Stimulated activated naive CD8-positive, alpha-beta T cell treated with anti-CD3 and anti-CD28 coated beads, Interleukin-15, Interleukin-2, amounts not matched to agents 100 U/mL and 50 U/mL, for 24 hours (primary cell): ENCODE data around the gene GGA1.
"Not testable (repeated sequence)": the region's sequence is repeated elsewhere in the genome, so short reads cannot be mapped to it uniquely, and the experiment has no call there.

Experiments
- ATAC-seq: fragments of 150-1000 bp; cut with Tn5 transposase; one replicate; pipeline ENCODE4 v1.10.0; 2021
- DNase-seq: peaks from one replicate; pipeline ENCODE4 v3.0.0; 2021

Gene GGA1

DNA sequence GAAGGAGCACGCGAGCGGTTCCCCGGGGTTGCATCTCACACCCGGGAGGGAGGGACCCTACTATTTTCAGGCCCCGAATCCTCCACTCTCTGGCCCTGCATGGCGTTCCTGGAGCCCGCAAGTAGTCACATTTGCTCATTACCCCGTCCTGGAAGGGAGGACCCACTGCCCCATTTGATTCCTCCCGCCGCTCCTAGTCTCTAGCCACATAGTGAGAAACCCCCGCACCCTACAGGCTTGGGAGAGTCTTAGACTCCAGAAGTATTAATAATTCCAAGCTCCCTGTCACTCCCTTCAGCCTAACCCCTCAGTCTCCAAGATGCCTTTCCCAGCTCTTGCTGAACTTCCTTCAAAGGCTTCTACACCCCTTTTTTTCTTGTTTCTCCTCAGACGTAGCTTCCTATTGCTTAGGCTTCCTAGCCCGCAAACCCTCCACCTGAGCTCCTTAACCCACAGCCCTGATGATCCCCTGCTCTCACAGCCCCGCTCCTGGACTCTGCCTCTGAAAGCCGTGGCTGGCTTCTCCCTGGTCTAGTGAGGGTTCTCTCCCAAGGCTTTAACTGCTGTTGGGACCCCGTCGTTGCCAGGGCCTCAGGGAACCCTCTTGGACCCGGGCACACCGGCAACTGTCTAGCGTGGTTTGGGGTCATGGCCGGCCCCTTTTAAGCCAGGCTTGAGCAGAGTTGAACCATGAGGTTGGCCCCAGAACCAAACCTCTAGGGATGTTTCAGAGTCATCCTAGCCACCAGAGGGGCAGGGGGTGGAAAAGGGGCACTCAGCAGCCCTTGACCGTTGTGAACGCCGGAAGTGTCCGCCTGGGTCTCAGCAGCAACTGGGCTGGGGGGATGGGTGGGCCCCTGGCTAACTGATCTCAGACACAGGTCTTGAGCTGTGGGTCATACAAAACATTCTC lies 862 bp downstream of the GGA1 start:
- DNase-seq (peak; percentile 30), ATAC-seq (no peak)

DNA sequence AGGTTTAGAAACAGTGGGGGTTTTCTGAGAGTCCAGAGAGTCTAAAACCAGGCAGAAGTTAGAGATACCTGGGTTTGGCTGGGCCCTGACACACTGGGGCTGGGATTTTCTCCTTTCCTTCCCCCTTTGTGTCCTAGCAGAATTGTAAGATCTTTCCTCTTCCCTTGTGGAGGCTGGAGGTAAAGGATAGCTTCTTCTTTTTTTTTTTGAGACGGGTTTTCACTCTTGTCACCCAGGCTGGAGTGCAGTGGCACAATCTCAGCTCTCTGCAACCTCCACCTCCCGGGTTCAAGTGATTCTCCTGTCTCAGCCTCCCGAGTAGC lies 1.5 kb downstream of the GGA1 start:
- not testable (repeated sequence) for ATAC-seq, DNase-seq

DNA sequence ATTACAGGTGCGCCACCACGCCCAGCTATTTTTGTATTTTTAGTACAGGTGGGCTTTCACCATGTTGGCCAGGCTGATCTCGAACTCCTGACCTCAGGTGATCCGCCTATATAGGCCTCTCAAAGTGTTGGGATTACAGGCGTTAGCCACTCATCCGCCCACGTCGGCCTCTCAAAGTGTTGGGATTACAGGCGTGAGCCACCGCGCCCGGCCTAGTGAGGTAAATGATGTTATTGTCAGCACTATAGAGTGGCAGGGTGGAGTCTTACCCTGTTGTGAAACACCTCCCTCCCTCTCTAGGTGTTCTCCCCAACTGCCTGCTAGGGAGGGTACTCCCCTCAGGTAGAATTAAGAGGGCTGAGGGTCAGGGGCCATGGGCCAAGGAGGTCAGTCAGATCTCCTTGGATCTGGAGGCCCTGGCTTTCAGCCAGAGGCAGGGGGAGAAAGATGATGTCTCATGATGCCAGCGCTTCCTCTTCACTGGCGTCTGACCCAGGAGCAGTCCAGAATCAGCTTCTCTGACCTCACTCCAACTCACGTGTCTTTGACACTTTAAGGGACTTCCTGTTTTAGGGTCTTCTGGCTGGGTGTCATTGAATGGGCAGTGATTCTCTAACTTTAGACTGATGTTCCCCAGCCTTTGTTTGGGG lies 2.0 kb downstream of the GGA1 start:
- ATAC-seq (no peak), DNase-seq (no peak)

DNA sequence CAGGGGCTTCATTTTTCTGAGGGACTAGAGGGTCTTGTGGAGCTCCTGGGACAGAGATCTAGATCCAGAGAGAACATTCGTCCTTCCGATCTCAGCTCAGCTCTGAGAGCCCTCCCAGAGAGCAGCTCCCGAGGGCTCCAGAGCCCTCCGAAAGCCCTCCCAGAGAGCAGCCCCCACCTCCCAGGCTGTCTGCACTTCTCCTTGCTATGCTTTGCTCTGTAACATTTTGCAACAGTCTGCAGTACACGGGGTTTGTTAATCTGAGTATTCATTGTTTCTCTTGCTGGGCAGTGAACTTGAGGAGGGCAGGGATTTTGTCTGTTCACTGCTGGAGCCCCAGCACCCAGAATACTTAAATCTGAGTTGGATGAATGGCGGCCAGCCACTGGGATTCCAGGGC lies 2.6 kb downstream of the GGA1 start:
- no peak for ATAC-seq
- DNase-seq: no peak

DNA sequence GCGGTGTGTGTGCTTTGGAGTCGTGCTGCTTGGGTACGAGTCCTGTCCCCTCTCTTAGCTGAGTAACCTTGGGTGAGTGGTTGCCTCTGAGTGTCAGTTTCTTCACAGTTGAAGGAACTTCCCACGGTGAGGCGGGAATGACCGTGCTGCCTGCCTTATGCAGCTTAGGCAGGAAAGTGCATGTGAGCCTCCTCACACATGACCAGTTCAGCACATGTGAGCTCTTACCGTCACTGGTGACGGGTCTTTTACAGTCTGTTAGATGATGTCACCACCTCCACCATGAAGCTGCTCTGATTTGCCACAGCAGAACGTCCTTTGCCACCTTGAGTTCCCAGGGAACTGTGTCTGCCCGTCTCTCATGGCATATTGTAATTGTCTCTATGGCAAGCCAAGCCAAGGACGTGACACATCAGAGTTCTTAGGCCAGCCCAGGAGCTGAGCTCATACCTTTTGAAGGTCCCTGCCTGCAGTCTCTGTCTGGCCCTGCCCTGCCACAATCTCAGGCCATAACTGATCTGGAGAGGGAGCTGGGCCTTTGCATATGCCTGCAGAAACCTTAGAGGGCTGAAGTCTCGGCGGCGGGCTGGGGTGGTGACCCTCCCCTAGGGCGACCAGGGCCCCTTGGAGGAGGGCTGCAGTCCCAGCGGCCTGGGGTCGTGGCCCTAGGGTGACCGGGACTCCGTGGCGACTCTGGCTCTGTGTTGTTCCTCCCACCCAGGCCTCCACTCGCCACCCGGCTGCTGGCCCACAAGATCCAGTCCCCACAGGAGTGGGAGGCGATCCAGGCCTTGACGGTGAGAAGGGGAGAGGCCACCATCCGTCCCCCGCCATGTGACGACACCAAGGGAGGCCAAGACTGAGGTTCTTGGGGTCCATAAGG lies 7.8 kb downstream of the GGA1 start:
- ATAC-seq: no peak

DNA sequence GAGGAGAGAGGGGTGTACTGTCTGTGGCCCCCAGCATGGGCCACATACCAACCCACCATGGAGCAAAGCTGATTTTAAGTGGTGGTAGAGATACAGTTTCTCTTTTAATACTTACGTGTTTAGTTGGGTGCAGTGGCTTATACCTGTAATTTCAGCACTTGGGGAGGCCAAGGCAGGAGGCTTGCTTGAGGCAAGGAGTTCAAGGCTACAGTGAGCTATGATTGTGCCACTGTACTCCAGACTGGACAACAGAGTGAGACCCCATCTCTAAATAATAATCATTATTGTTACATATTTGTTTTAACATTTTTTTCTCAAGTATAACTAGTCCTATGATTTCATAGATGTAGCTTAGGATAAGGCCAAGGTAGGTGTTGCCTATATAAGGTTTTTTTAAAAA lies 8.8 kb downstream of the GGA1 start:
- DNase-seq (no peak), ATAC-seq (no peak)

More for the DNA sequence above, 7.8 kb downstream of the GGA1 start:
- DNase-seq: no peak

DNA sequence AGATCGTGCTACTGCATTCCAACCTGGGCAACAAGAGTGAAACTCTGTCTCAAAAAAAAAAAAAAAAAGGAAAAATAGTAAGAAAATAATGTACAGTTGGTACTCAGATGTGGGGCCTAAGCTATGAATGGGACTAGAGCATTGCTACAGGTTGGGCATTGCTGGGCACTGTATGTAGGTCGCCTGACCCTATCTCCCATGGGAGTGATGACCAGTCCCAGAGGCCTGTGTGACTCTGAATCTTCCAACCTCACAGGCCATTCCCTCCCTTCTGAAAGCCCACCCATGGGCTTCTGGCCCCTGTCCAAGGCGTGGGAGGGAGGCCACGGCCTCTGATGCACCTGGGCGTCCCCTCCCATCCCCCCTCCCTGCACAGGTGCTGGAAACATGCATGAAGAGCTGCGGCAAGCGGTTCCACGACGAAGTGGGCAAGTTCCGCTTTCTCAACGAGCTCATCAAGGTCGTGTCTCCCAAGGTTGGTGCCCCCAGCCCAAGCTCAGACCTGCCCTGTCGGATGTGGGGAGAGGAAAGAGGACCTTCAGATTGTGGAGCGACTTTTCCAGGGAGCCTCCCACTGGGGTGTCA lies 9.5 kb downstream of the GGA1 start:
- no peak for DNase-seq
- ATAC-seq: no peak

DNA sequence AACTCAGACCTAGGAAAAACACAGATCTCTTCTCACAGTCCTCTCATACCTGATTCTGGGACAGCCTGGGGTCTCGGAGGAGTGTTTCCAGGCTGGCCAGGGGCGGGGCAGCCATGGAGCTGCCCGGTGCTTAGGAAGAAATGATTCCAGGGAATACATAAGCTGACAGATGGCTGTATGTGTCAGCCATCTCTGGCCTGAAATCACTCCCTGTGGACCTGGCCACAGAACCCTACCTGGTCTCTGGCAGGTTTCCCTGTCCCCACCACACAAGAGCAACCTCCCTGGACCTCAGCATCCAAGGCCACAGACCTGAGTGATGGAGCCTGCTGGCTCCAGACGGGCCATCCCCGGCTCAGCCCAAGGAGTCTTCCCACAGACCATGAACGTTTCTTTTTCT lies 10.0 kb downstream of the GGA1 start:
- ATAC-seq (no peak), DNase-seq (no peak)

DNA sequence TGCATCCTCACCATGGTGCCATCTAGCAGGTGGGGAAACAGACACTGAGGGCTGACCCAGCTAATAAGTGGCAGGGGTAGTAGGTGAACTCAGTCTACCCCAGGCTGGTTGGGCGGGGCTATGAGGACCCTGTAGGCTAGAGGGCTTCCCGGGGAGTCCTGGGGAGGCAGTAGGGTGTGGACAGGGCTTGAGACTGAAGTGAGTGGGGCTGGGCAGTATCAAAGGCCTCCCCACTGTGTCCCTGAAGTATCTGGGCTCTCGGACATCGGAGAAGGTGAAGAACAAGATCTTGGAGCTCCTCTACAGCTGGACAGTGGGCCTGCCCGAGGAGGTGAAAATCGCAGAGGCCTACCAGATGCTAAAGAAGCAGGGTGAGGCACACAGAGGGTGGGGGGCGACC lies 11.4 kb downstream of the GGA1 start:
- DNase-seq (no peak), ATAC-seq (no peak)

DNA sequence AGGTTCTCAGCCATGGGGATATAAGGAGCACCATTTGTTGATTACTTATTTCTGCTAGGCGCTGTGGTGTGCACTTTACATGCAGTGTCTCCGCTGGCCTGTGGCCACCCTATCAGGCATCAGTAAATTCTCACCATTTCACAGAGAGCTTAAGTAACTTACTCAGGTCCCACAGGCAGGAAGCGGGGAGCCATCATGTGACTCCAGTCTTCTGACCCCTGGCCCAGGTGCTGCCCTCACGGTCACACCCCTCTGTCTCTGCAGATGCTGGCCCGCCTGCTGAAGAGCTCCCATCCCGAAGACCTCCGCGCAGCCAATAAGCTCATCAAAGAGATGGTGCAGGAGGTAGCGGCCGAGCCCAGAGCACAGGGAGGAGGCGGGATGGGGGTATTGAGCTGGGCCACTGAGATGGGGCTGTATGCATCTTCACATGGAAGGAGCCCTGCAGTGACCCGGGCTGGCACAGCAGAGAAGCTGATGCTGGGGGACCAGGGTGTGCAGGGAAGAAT lies 12.8 kb downstream of the GGA1 start:
- ATAC-seq: no peak
- no peak for DNase-seq

DNA sequence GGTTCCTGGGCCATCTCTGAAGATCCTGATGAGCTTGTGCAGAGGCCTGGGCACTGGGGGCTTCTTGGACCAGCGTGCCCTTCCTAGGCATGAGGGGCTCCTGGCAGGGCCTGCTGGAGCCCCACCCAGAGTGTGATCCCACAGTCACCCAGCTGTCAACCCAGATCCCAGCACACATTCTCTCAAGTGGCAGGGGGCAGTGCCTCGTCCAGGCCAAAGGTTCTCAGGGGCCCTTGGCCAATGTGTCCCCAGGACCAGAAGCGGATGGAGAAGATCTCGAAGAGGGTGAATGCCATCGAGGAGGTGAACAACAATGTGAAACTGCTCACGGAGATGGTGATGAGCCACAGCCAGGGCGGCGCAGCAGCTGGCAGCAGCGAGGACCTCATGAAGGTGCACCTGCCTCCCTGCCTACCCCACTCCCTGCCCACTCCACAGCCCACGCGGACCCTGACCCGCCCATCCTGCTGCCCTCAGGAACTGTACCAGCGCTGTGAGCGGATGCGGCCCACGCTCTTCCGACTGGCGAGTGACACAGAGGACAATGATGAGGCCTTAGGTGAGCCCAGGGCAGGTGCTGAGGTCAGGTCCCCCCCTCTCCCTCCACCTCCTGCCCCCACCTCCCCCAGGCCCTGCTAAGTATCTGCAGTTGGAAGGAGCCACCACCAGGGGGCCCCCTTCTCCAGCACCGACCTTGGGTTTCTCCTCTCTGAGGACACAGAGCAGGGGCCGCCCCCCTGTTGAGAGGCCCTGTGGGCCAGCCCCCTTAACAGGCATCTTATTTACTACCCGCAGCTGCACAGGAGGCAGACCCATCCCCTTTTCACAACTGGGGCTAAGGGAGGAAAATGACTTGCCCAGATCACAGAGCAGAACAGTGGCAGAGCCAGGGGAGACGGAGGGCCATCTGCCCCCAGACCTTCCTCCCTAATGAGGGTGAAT lies 14.7 kb downstream of the GGA1 start:
- ATAC-seq: peak; percentile 72
- DNase-seq: peak; percentile 84

DNA sequence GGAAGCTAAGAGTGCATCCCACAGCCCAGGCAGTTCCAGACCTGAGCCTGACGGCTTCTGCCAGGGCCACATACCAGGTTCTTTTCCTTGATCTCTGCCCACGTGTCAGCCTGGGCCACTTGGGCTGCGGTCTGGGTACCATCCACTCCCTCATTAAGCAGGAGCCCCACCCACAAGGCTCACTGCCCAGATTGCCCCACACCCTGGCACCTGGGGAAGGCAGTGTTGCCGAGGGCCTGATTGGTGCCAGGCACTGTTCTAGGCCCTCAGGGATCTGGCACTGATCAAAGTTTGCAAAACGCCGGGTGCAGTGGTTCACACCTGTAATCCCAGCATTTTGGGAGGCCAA lies 15.4 kb downstream of the GGA1 start:
- ATAC-seq (no peak), DNase-seq (no peak)

DNA sequence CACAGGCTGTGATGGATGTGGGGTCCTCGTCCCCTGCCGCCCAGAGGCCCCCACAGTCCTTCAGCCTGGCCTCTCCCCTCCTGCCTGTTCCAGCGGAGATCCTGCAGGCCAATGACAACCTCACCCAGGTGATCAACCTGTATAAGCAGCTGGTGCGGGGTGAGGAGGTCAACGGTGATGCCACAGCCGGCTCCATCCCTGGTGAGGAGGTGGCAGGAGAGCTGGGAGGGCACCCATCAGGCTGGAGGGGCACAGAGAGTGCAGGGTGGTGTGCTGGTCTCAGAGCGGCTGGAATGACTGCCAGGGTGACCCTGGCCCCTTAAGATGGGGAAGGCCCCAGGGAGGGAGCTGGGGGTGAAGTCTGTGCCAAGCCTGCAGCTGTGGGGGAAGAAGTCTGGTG lies 16.2 kb downstream of the GGA1 start:
- ATAC-seq: no peak
- no peak for DNase-seq

DNA sequence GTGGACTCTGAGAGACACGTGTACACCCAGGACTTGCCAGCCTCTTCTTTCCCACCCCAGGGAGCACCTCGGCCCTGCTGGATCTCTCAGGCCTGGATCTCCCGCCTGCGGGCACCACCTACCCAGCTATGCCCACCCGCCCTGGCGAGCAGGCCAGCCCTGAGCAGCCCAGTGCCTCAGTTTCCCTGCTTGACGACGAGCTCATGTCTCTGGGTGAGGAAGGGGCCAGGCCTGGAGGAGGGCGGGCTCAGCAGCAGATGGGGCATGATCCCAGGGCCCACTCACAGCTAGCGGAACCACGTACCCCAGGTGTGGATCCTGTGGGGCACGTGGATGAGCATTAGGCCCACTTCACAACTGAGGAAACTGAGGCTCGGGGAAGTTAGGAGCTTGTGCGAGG lies 17.1 kb downstream of the GGA1 start:
- ATAC-seq: no peak

DNA sequence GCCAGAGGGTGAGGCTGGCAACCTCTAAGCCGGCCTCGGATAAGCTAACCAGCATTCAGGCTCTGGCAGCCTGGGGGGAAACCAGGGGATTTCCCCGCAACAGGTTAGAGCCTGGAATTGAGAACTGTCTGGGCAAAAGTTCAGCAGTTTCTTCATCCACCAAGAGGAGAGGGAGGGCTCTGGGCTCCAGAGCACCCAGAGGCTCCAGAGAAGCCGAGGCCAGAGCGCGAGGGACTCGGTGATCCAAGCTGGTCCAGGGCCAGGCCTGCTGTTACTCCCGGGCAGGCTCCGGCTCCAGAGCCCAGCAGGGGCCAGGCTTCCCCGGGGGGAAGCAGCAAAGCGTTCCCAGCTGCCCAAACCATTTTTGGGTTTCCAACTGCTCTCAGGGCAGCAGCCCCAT lies 17.5 kb downstream of the GGA1 start:
- DNase-seq: no peak
- no peak for ATAC-seq

More for the DNA sequence above, 17.1 kb downstream of the GGA1 start:
- DNase-seq: no peak

DNA sequence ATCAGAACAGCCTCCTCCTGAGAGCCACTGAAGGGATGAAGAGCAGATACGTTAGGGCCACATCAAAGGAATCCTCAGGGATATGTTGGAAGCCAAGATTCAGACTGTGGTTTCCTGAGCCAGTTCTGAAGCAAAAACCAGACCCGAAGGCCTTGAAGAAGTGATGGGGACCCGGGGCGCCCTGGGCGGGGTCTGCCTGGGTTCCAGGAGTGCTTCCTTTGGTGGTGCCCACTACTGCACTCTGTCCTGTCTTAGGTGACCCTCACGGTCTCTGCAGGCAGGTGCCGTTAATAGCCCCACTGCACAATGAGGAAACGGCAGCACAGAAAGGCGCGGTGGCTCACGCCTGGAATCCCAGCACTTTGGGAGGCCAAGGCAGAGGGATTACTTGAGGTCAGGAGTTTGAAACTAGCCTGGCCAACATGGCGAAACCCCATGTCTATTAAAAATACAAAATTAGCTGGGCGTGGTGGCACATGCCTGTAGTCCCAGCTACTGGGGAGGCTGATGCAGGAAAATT lies 18.0 kb downstream of the GGA1 start:
- no peak for ATAC-seq
- no peak for DNase-seq

DNA sequence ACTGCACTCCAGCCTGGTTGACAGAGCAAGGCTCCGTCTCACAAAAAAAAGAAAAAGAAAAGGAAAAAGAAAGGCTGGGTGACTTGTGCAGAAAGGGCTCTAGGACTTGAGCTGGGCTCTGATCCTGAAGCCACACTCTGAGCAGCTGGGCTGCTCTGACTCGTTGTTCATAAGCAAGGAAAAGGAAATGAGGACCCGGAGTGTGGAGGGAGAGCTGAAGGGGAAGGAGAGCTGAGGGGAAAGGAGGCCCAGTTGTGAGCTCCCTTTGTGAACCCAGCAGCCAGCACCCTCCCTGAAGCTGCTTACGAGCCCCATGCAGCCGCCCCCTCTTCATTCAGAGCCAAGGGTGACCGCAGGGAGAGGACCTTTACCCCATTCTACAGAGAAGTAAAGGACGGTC lies 18.5 kb downstream of the GGA1 start:
- peak; percentile 24 for ATAC-seq
- no peak for DNase-seq

DNA sequence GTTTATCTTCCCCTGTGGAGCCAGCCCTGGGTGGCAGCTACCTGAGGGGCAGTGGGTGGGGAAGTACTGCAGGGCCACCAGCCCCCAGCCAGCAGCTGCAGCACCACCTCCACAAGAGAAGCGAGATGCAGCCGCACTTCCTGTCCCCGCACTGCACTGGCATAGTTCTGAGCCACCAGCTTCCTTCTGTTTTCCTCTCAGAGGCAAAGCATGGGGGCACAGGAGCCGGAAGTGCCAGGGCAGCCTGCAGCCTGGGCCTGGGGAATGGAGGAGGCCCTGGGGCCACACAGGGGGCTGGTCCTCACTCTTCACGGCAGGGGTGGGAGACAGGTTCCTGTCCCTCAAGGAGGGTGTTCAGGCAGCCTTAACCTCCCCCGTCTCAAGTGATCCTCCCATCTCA lies 18.9 kb downstream of the GGA1 start:
- peak; percentile 60 for DNase-seq
- peak; percentile 50 for ATAC-seq

DNA sequence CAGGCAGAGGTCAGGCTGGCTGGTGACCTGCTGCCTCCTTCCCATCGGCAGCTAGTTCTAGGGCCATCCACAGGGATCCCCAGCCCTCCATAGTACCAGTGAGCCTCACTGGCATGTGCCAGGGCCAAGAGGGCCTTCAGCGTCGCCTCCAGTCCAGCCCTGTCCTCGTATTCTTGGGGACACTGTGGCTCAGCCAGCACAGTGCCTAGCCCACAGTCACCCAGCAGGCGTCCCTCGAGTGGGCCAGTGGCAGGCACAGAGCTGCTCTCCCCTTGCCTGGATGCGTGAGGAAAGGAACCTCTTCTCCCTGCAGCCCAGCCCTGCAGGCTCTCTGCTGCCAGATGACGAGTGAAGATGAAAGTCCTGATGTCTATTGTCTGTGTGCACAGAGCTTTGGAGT lies 20.2 kb downstream of the GGA1 start:
- ATAC-seq (no peak), DNase-seq (no peak)

DNA sequence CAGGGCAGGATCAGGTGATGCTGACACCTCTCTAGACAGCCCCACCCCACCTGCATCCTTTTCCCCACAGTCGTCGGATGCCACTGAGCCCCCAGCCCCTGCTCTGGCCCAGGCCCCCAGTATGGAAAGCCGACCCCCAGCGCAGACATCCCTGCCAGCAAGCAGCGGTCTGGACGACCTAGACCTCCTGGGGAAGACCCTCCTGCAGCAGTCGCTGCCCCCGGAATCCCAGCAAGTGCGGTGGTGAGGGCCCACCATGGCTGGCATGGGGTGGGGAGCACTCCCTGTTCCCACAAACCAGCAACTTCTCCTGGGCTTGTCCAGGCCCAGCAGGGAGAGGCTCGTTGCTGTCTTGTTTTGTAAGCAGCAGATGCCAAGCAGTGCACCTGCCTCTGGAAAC lies 21.3 kb downstream of the GGA1 start:
- DNase-seq: no peak

DNA sequence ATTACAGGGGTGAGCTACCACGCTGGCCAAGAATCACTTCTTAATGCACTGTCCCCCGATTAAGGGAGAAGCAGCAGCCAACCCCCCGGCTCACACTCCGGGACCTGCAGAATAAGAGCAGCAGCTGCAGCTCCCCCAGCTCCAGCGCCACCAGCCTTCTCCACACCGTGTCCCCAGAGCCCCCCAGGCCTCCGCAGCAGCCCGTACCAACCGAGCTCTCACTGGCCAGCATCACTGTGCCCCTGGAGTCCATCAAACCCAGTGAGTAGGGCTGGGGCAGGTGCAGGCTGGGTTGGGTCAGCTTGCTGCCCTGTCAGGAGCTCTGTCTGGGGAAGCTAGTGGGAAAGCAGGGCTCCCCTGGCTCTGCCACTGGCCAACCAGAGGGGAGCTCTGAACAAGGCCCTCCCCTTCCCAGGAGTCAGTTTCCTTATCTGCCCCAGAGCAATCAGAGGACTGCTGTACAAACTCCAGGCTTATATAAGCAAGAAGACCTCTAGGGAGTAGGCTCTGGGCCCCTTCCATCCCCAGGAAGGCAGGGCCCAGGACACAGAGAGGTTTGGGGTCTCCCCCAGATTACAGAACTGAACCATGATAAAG lies 22.3 kb downstream of the GGA1 start:
- no peak for ATAC-seq

More for the DNA sequence above, 21.3 kb downstream of the GGA1 start:
- no peak for ATAC-seq

More for the DNA sequence above, 22.3 kb downstream of the GGA1 start:
- DNase-seq: no peak
